ENCODE results near the gene TWF2. TPM values are rescaled to one million over a fixed set of nuclear protein-coding genes. Genes with fewer than 3 reads are reported as not detected.

The TWF2 gene
- total and polyA plus RNA-seq, 2 of the 13 experiments (the other 11 are each of a cell fraction or from before 2014, with no cell fraction given): 45.5 to 108 TPM

DNA sequence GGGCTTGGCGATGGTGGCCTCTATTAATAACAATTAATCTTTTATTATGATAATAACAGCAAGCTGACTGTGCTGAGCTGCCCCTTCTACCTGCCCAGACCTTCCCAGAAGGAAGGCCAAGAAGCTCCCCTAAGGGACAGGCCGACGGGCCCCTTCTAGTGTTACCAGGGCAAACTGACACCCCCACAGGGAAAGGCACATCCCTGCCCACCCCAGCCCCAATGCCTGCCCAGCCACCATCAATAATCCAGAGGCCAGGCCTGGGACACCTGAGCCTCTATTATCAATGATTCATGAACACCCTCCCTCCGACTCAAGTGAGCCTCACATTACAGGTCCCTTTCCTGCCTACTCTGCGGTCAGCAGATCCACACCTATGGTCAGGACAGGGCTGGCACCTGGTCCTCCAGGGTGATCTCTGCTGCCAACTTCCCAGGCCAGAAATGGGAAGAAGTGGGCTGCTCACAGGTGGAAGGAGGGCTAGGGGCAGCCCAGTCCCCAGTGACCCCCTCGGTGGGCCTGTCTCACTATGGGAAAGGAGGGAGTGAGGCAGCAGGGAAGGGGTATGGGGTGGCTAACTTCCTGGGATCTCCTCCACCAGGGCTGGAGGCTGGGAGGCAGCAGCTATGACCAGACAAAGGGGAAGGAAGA lies 1.8 kb downstream of the TWF2 start:
- peak overlapping the region; percentile 68 for H3K27ac ChIP-seq (ENCODE audit: extremely low read length, insufficient read depth, low read length)
- H3K9me3 ChIP-seq (ENCODE audit: low read length): no peaks in the 10 kb centered on the region
- H2AFZ ChIP-seq (ENCODE audit: low read length): no peak overlapping the region
- no TSS peak for BruUV-seq (replicated peaks)
- no peak for TF ChIP-seq HNRNPLL (IDR thresholded peaks at IDR 0.05; ENCODE audit: low read depth, low read length, poor library complexity, severe bottlenecking)
- 0 out of 2 replicates have a peak, but pooled peaks have one; percentile 7 for TF ChIP-seq ZNF343 (CRISPR knock-in tag; IDR thresholded peaks at IDR 0.05)
- TF ChIP-seq CAMTA2 (CRISPR knock-in tag; IDR thresholded peaks at IDR 0.05; ENCODE audit: borderline replicate concordance): 0 out of 2 replicates have a peak, but pooled peaks have one; percentile 36
- 0 out of 2 replicates have a peak, but pooled peaks have one; percentile 25 for TF ChIP-seq SPEN (CRISPR knock-in tag; IDR thresholded peaks at IDR 0.05; ENCODE audit: low read depth)
- no peak for TF ChIP-seq ZNF496 (CRISPR knock-in tag; IDR thresholded peaks at IDR 0.05; ENCODE audit: insufficient replicate concordance)
- TF ChIP-seq ATF7 (IDR thresholded peaks at IDR 0.05): no peak
- 0 out of 2 replicates have a peak, but pooled peaks have one; percentile 17 for TF ChIP-seq ATF7 (CRISPR knock-in tag; IDR thresholded peaks at IDR 0.05)
- 0 out of 2 replicates have a peak, but pooled peaks have one; percentile 33 for TF ChIP-seq ZNF253 (CRISPR knock-in tag; IDR thresholded peaks at IDR 0.05; ENCODE audit: borderline replicate concordance)
- TF ChIP-seq ZNF264 (CRISPR knock-in tag; IDR thresholded peaks at IDR 0.05): no peak
- TF ChIP-seq, protein P1, sequence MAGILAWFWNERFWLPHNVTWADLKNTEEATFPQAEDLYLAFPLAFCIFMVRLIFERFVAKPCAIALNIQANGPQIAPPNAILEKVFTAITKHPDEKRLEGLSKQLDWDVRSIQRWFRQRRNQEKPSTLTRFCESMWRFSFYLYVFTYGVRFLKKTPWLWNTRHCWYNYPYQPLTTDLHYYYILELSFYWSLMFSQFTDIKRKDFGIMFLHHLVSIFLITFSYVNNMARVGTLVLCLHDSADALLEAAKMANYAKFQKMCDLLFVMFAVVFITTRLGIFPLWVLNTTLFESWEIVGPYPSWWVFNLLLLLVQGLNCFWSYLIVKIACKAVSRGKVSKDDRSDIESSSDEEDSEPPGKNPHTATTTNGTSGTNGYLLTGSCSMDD (CRISPR knock-in tag; IDR thresholded peaks at IDR 0.05): no peak
- TF ChIP-seq ELF3 (CRISPR knock-in tag; IDR thresholded peaks at IDR 0.05): no peak
- 0 out of 2 replicates have a peak, but pooled peaks have one; percentile 55 for TF ChIP-seq EEA1 (CRISPR knock-in tag; IDR thresholded peaks at IDR 0.05; ENCODE audit: borderline replicate concordance)
- TF ChIP-seq KLF15 (CRISPR knock-in tag; IDR thresholded peaks at IDR 0.05; ENCODE audit: borderline replicate concordance): no peak
- H4K20me1 ChIP-seq (ENCODE audit: insufficient read depth, low read length): peaks cover 16% of the 10 kb centered on the region; the same call in 1 of the 2 replicates
- peaks cover 47% of the 10 kb centered on the region for H3K4me1 ChIP-seq (ENCODE audit: insufficient read depth, low read length)
- DNase-seq (ENCODE audit: low spot score) (no peak), FAIRE-seq (no peak), ATAC-seq (no peak)
- 81% methylated on average over 3 of the region's 6 CpGs for WGBS (ENCODE audit: low lambda C conversion rate)
- peak overlapping the region; percentile 80 for H3K4me2 ChIP-seq (ENCODE audit: low read depth, low read length)
- CTCF ChIA-PET (ENCODE audit: low intra/inter-chr PET ratio, low total read pairs): no interaction called here
- POLR2A ChIA-PET: interaction anchor here (0.8 to 5.9 kb wide), 19 partner anchors 9 to 299 kb away, joined by 3 to 126 read pairs (median 7); partner anchors contain the start of genes ACY1, GLYCTK, POC1A and PPM1M
- H3K9ac ChIP-seq (ENCODE audit: insufficient read depth, low read depth, low read length): peak overlapping the region; percentile 89
- intact Hi-C loops (cut with micrococcal nuclease; ENCODE audit: unreplicated experiment) (loop anchor here (5.0 kb wide), 1 partner anchor 50 kb away; the partner anchor contains the start of gene GLYCTK), in situ Hi-C loops (cut with HindIII; ENCODE audit: extremely low pct_ligation_motif_present, low pct_unique_long_range_greater_than_20kb) (no loop called here)
- peaks cover 4 to 16% of the 10 kb centered on the region in 2 experiments for H3K36me3 ChIP-seq (replicated peaks in 1 of 2; ENCODE audit: control insufficient read depth in 1 of 2, insufficient read depth in 2 of 2, low read length in 2 of 2)
- H3K27me3 ChIP-seq (ENCODE audit: control insufficient read depth in 1 of 2, insufficient read depth in 2 of 2, low read length in 2 of 2): no peaks in the 10 kb centered on the region; a peak in 1 of 5 replicates
- peaks cover 29% of the 10 kb centered on the region for H3K79me2 ChIP-seq (ENCODE audit: insufficient read depth, low read length)
- peak overlapping the region; percentile 79 to 100 (median 98) for H3K4me3 ChIP-seq (replicated peaks in 1 of 3; ENCODE audit: insufficient read depth in 1 of 3, low read depth in 2 of 3, low read length in 3 of 3)
